ENCODE measurements around the gene IPCEF1. TPM values are rescaled to one million over a fixed set of nuclear protein-coding genes. Genes with fewer than 3 reads are reported as not detected.
"Not testable (repeated sequence)": the region's sequence is repeated elsewhere in the genome, so short reads cannot be mapped to it uniquely, and the experiment has no call there.

Gene IPCEF1
- total and polyA plus RNA-seq, 2 donors (not counting 1 experiment from before 2014, with no cell fraction given): 0.03 to 0.33 TPM

- Histone ChIP-seq H3K27ac (ENCODE audit: insufficient read depth, low read length) (no peak overlapping the region), H3K79me2 (ENCODE audit: control insufficient read depth, insufficient read depth, low read length) (no peaks in the 10 kb centered on the region), H3K9me3 (ENCODE audit: control insufficient read depth, insufficient read depth, low read depth, low read length) (no peaks in the 10 kb centered on the region), H2AFZ (ENCODE audit: low read length) (no peak overlapping the region), H3K36me3 (ENCODE audit: control insufficient read depth, insufficient read depth, low read length) (no peaks in the 10 kb centered on the region), H3K4me3 (replicated peaks in 1 of 4; ENCODE audit: control extremely low read depth in 1 of 4, insufficient read depth in 1 of 4, low read depth in 3 of 4, low read length in 4 of 4) (no peak overlapping the region), H3K4me2 (ENCODE audit: extremely low read depth, insufficient read depth, low read length) (no peak overlapping the region), H3K9ac (ENCODE audit: insufficient read depth, low read length) (no peak overlapping the region), H3K4me1 (ENCODE audit: control insufficient read depth, extremely low read depth, insufficient read depth, low read length) (no peaks in the 10 kb centered on the region), H4K20me1 (ENCODE audit: control insufficient read depth, extremely low read depth, insufficient read depth, low read length) (no peaks in the 10 kb centered on the region), H3K27me3 (ENCODE audit: control insufficient read depth, insufficient read depth, low read length) (no peaks in the 10 kb centered on the region)
- TF ChIP-seq EZH2 (IDR thresholded peaks at IDR 0.05; ENCODE audit: low read length, missing control alignments) (no peak), CTCF (conservative IDR thresholded peaks at IDR 0.05 in 1 of 2, IDR thresholded peaks at IDR 0.05 in 1 of 2; ENCODE audit: low read depth in 1 of 2, low read length in 2 of 2) (no peak)
- no peak for DNase-seq (ENCODE audit: low read depth in 2 of 2)
Observed at GRCh38 chr6:154242617-154243357, 113.8 kb downstream of the IPCEF1 start.

GRCh38 chr6:154241581-154241980 is 115.0 kb downstream of the IPCEF1 start:
- Histone ChIP-seq H3K36me3 (ENCODE audit: control insufficient read depth, insufficient read depth, low read length) (no peaks in the 10 kb centered on the region), H3K4me2 (ENCODE audit: extremely low read depth, insufficient read depth, low read length) (no peak overlapping the region), H3K9me3 (ENCODE audit: control insufficient read depth, insufficient read depth, low read depth, low read length) (no peaks in the 10 kb centered on the region), H3K4me3 (replicated peaks in 1 of 4; ENCODE audit: control extremely low read depth in 1 of 4, insufficient read depth in 1 of 4, low read depth in 3 of 4, low read length in 4 of 4) (no peak overlapping the region), H3K27me3 (ENCODE audit: control insufficient read depth, insufficient read depth, low read length) (no peaks in the 10 kb centered on the region), H4K20me1 (ENCODE audit: control insufficient read depth, extremely low read depth, insufficient read depth, low read length) (no peaks in the 10 kb centered on the region), H3K4me1 (ENCODE audit: control insufficient read depth, extremely low read depth, insufficient read depth, low read length) (no peaks in the 10 kb centered on the region), H2AFZ (ENCODE audit: low read length) (no peak overlapping the region), H3K79me2 (ENCODE audit: control insufficient read depth, insufficient read depth, low read length) (no peaks in the 10 kb centered on the region), H3K9ac (ENCODE audit: insufficient read depth, low read length) (no peak overlapping the region), H3K27ac (ENCODE audit: insufficient read depth, low read length) (no peak overlapping the region)
- DNase-seq (ENCODE audit: low read depth in 2 of 2): peak in 1 of 2 donors; percentile 35
- no peak for TF ChIP-seq EZH2 (IDR thresholded peaks at IDR 0.05; ENCODE audit: low read length, missing control alignments)
- no peak for TF ChIP-seq CTCF (conservative IDR thresholded peaks at IDR 0.05 in 1 of 2, IDR thresholded peaks at IDR 0.05 in 1 of 2; ENCODE audit: low read depth in 1 of 2, low read length in 2 of 2)

- not testable (repeated sequence) for H3K27me3 ChIP-seq (ENCODE audit: control insufficient read depth, insufficient read depth, low read length); H2AFZ ChIP-seq (ENCODE audit: low read length); H3K79me2 ChIP-seq (ENCODE audit: control insufficient read depth, insufficient read depth, low read length); H3K9ac ChIP-seq (ENCODE audit: insufficient read depth, low read length); H3K9me3 ChIP-seq (ENCODE audit: control insufficient read depth, insufficient read depth, low read depth, low read length); H3K4me2 ChIP-seq (ENCODE audit: extremely low read depth, insufficient read depth, low read length); DNase-seq (ENCODE audit: low read depth in 2 of 2); H3K4me1 ChIP-seq (ENCODE audit: control insufficient read depth, extremely low read depth, insufficient read depth, low read length); H3K36me3 ChIP-seq (ENCODE audit: control insufficient read depth, insufficient read depth, low read length); H4K20me1 ChIP-seq (ENCODE audit: control insufficient read depth, extremely low read depth, insufficient read depth, low read length); H3K27ac ChIP-seq (ENCODE audit: insufficient read depth, low read length); H3K4me3 ChIP-seq (replicated peaks in 1 of 4; ENCODE audit: control extremely low read depth in 1 of 4, insufficient read depth in 1 of 4, low read depth in 3 of 4, low read length in 4 of 4)
Observed at GRCh38 chr6:154241061-154241460, 115.5 kb downstream of the IPCEF1 start.

Data from fibroblast of lung (primary cell).